OCI-LY1 (cell line): ENCODE measurements around the gene TMEM243.

ENCODE experiments used
- CTCF ChIP-seq: fragments of 200-600 bp; sonication (generic), shearing (Covaris generic); IDR thresholded peaks from 2 replicates; pipeline ENCODE4 v1.5.1; 2017; ENCODE audit warnings: mild to moderate bottlenecking, antibody characterized with exemption, low read length, moderate library complexity, mixed read lengths
- EZH2 ChIP-seq: fragments of 200-600 bp; sonication (generic), shearing (Covaris generic); IDR thresholded peaks from 2 replicates; pipeline ENCODE4 v1.8.0; 2017; ENCODE audit warnings: borderline replicate concordance, mixed run types, mild to moderate bottlenecking, antibody characterized with exemption, low read length, moderate library complexity, mixed read lengths

- no peak for TF ChIP-seq CTCF
- TF ChIP-seq EZH2, result no peak
These were observed 72.7 kb downstream of the TMEM243 start for GRCh38 chr7:87146740-87147386.
